Right cardiac atrium (tissue), 5 donors: ENCODE measurements around the gene UBR2. TPM values are rescaled to one million over a fixed set of nuclear protein-coding genes. Genes with fewer than 3 reads are reported as not detected.
A peak's percentile ranks its signal among the peaks of the same experiment; 100 is the strongest.

Experiments used
- ATAC-seq, 2 donors: fragments of 200-7000 bp; cut with Tn5 transposase; one replicate each; pipeline versions ENCODE4 v1.8.0 to v1.9.1; 2020; ENCODE audit warnings: moderate library complexity in 2 of 2, mild to moderate bottlenecking in 1 of 2
- DNase-seq, 3 donors: peaks; one replicate each; pipeline ENCODE4 v3.0.0-alpha.2; 2020
- H3K27ac ChIP-seq: one replicate; pipeline ENCODE4 v1.5.1; 2013; ENCODE audit warnings: mild to moderate bottlenecking, low read length, control low read depth, moderate library complexity
- H3K27me3 ChIP-seq: one replicate; pipeline ENCODE4 v1.6.1; 2013; ENCODE audit not compliant: control insufficient read depth, insufficient read depth
- H3K4me1 ChIP-seq: one replicate; pipeline ENCODE4 v1.6.1; 2013; ENCODE audit warnings: low read length; ENCODE audit not compliant: control insufficient read depth, insufficient read depth
- H3K4me3 ChIP-seq: one replicate; pipeline ENCODE4 v1.5.1; 2013; ENCODE audit warnings: low read length, control low read depth
- H3K9me3 ChIP-seq: one replicate; pipeline ENCODE4 v1.6.1; 2013; ENCODE audit warnings: low read length; ENCODE audit not compliant: control insufficient read depth
- WGBS: extraction: QIAGEN DNeasy Blood & Tissue Kit; methylation state at CpG from one replicate; pipeline ENCODE4 v1.1.7; 2013; 5-methylcytosine and 5-hydroxymethylcytosine counted together
- intact Hi-C, 4 donors: fragments of 100-400 bp; cut with DNase I; formaldehyde crosslinking; loops; one replicate each; pipeline versions ENCODE4 v1.11.0 to v1.14.0; 2022 to 2023
- long read RNA-seq, 4 donors: library from polyadenylated mRNA; unstranded; transcript quantifications; one replicate each; pipeline ENCODE4 v2.0.0, GENCODE V29; 2020 to 2021
- polyA plus RNA-seq: library from polyadenylated mRNA; stranded (reverse); fragments of 200-250 nt; gene quantifications from one replicate; pipeline ENCODE4 v1.2.3, GENCODE V29; 2013
- total RNA-seq, 4 donors: library from RNA; stranded (reverse); fragmentation: NEBNext Ultra II Directional; extraction: Animal tissue kit (Norgen Biotek cat#: 25700); gene quantifications; one replicate each; pipeline ENCODE4 v1.2.1, GENCODE V29; 2021
- donor health status: healthy with polysubstance abuse.
- donor health status: DM: no; HTN: yes; CAD: no.
- donor health status: DM: no; HTN: no; CAD: no.
- donor health status: DM: no; HTN: yes; CAD: no; lungs with severe emphysema.
- donor health status: DM: yes; HTN: yes; CAD: no.

UBR2 gene
- total RNA-seq: 10 to 100 TPM; 25.0 to 31.5 (median 29.6) TPM
- polyA plus RNA-seq: 11.5 TPM
- long read RNA-seq, donor 1, full-length matches to known transcripts: 8 of 30 reads
- long read RNA-seq, donor 1, partial matches to known transcripts: 13 of 30 reads
- long read RNA-seq, donor 1, other reads (novel, unspliced or antisense): 9 of 30 reads
- long read RNA-seq, donor 2, full-length matches to known transcripts: 5 of 7 reads
- long read RNA-seq, donor 2, partial matches to known transcripts: 1 of 7 reads
- long read RNA-seq, donor 2, other reads (novel, unspliced or antisense): 1 of 7 reads
- long read RNA-seq, donor 3, full-length matches to known transcripts: 10 of 53 reads
- long read RNA-seq, donor 3, partial matches to known transcripts: 31 of 53 reads
- long read RNA-seq, donor 3, other reads (novel, unspliced or antisense): 12 of 53 reads
- long read RNA-seq, donor 4, full-length matches to known transcripts: 7 of 14 reads
- long read RNA-seq, donor 4, partial matches to known transcripts: 4 of 14 reads
- long read RNA-seq, donor 4, other reads (novel, unspliced or antisense): 3 of 14 reads

DNA sequence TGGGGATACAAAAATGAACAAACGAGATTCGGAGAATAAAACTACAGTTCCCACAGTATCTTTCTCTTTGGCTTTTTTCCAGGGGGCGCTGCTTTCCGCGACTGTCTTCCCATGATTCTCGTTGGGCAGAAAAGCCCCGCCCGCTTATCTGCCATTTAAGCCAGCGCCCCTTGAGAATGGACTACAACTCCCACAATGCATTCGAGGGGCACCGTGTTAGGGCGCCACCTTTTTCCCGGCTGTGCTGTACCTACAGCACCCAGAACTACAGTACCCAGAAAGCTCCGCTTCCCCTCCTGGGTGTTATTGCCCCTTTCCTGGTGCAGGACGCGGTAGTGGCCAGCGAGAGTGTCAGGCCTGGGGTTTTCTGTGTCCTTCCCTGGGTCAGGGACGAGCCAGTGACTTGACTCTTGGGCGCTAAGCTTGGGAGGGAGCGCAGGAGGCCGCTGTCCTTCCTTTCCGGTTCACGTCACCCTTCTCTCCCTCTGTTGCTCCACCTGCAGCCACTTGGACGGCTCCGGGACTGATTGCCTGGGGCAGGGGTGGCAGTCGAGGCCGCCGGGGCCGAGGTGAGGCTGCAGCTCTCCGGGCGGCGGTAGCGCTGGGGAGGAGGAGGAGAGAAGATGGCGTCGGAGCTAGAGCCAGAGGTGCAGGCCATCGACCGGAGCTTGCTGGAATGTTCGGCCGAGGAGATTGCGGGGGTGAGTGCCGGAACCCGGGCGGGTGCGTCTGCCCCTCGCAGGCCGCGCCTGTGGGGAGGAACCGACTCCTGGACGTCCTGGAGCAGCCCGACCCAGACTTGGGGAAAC is at the start of gene UBR2:
UBR2 (plus strand) TSS at position 333 of the 809 bp plus-strand sequence; CDS start at position 624, 291 bp downstream.
- Histone ChIP-seq H3K4me3 (peak within 1 kb of the TSS; percentile 75), H3K27me3 (no peaks in the 10 kb centered on the region), H3K27ac (peak within 1 kb of the TSS; percentile 91), H3K9me3 (no peaks in the 10 kb centered on the region), H3K4me1 (no peaks in the 10 kb centered on the region)
- DNase-seq (peak; percentile 97 to 98 (median 97)), ATAC-seq (peak; percentile 98)
- intact Hi-C loops: no loop called here
- WGBS: under 1% methylated on average over 50 of the region's 50 CpGs

DNA sequence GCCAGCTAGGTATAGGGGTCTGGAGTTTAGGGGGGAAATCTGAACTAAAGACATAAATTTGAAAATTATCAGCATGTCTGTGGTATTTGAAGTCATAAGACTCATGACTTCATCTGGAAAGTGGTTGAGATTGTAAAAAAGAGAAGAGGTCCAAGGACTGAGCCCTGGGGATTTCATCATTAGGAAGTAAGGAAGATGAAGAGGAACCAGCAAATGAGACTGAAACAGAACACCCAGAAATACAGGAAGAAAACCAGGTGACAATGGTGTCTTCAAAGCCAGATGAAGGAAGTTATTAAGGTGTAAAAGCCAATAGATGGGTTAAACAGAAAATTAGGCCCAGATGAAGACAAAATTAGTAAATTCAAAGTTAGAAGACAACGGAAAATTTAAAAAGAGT is 49.1 kb upstream of the UBR2 start:
- Histone ChIP-seq H3K27me3 (no peaks in the 10 kb centered on the region), H3K4me3 (no peak overlapping the region), H3K27ac (no peak overlapping the region), H3K9me3 (no peaks in the 10 kb centered on the region), H3K4me1 (no peaks in the 10 kb centered on the region)
- ATAC-seq (no peak), DNase-seq (no peak)
- WGBS: 93% methylated on average over 1 of the region's 1 CpG
- intact Hi-C loops: no loop called here

DNA sequence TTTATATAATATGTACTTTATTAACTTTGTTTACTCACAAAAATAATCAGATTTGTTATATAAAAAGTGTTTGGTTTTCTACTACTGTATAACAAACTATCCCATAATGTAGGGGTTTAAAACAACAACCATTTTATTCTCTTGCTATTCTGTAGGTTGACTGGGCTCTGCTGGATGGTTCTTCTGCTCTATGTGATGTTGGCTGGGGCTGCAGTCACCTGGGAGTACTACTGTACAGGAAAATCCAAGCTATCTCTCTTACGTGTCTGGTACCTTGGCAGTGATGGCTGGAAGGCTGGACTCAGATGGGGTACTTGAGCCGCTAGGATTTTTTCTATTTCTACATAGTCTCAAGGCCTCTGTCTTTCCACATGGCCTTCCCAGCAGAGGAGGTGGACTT is 44.0 kb upstream of the UBR2 start:
- no peak for ATAC-seq
- 98% methylated on average over 2 of the region's 2 CpGs for WGBS

DNA sequence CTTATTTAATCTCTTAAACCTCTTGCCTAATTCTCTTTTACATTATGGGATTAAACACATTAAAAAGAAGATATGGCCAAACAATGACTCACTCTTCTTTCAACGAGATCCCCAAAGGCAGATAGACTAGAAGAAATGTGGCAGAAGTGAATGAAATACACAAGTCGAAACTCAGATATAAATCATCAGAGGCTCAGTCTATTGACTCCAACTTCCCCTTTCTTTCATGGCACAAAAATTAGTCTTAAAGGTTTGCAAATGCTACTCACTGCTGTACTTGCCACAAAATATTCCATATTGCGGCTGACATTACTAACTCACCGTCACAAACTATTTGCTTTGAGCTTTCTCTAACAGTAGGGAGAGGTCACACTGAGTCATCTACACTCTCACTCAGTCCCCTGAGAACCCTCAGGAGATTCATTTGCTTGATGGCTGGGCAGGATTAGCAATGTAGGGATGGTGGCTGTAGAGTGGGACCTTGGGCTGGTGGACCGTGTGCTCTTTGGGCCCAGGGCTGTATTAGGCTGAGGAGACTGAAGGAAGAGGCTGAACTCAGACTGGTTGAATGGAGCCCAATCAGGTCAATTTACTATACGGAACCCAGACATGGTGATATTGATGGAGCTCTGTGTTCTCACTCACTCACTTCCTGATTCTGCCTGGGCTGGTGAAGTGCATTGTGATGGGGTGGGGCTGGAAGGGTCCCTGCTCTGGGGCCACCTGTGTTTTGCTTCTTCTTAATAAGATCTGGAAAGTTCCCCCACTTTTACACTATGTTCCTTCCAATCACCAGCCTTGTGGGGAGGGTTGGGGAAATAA is 42.8 kb upstream of the UBR2 start:
- H3K9me3 ChIP-seq: no peaks in the 10 kb centered on the region
- ATAC-seq (no peak), DNase-seq (no peak)
- no peaks in the 10 kb centered on the region for H3K27me3 ChIP-seq
- H3K27ac ChIP-seq: no peak overlapping the region
- intact Hi-C loops: no loop called here
- no peak overlapping the region for H3K4me3 ChIP-seq
- 78% methylated on average over 6 of the region's 6 CpGs for WGBS
- H3K4me1 ChIP-seq: no peaks in the 10 kb centered on the region

More for the DNA sequence above, 44.0 kb upstream of the UBR2 start:
- no peak overlapping the region for H3K4me3 ChIP-seq
- DNase-seq: no peak
- no peaks in the 10 kb centered on the region for H3K27me3 ChIP-seq
- H3K27ac ChIP-seq: no peak overlapping the region
- intact Hi-C loops: no loop called here
- H3K4me1 ChIP-seq: no peaks in the 10 kb centered on the region
- H3K9me3 ChIP-seq: no peaks in the 10 kb centered on the region

DNA sequence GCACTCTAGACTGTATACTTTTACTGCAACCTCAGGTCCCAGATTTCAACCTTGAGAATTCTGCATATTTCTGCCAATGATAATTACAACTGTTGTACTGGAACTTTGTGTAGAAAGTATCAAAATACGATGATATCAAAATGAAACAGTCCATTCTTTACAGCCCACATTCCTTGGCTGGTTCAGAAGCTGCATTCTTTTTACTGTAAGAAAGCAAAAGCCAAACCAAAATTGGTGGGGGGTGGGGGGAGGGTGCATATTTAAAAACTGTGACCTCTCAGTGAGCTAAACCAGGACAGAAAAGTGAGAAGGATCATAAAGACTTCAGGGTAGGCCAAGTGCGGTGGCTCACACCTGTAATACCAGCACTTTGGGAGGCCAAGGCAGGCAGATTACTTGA is 41.8 kb upstream of the UBR2 start:
- intact Hi-C loops: no loop called here
- ATAC-seq (no peak), DNase-seq (no peak)
- Histone ChIP-seq H3K27me3 (no peaks in the 10 kb centered on the region), H3K4me3 (no peak overlapping the region), H3K27ac (no peak overlapping the region), H3K9me3 (no peaks in the 10 kb centered on the region), H3K4me1 (no peaks in the 10 kb centered on the region)
- 76% methylated on average over 2 of the region's 2 CpGs for WGBS

DNA sequence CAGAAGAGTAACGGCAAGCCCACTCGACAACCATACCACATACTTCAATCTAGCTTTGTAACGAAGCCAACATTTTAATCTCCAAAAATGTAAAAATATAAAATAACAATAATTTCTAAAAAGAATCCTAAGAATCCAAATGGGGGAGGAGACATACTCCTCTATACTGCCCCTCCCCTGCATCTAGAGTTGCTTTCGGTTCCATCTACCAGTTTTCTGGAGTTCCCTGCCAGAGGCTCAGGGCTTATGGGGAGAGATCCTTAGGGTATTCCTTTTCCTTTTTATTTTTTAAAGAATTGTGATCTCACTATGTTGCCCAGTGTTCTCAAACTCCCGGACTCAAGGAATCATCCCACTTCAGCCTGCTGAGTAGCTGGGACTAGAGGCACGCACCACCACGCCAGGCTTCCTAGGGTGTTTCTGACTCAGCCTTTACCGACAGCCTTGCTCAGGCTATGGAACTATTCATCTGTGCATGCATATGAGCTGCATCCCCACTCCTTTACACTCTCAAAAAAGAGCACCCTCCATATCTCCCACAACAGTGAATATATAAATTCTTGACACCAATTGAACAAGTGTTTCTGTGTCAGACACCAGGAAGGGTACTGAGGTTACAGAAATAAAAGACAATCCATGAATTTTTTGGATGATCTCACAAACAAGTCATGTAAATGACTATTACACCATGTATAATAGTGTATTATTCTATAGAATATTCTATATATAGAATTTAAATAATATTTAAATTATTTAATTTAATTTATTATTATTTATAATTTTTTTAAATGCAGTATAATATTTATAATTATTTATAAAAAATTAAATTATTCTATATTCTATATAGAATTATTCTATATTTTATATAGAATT is 40.7 kb upstream of the UBR2 start:
- Histone ChIP-seq H3K27ac (no peak overlapping the region), H3K4me3 (no peak overlapping the region), H3K4me1 (no peaks in the 10 kb centered on the region), H3K27me3 (no peaks in the 10 kb centered on the region), H3K9me3 (no peaks in the 10 kb centered on the region)
- DNase-seq (no peak), ATAC-seq (no peak)
- 84% methylated on average over 8 of the region's 8 CpGs for WGBS
- intact Hi-C loops: no loop called here

DNA sequence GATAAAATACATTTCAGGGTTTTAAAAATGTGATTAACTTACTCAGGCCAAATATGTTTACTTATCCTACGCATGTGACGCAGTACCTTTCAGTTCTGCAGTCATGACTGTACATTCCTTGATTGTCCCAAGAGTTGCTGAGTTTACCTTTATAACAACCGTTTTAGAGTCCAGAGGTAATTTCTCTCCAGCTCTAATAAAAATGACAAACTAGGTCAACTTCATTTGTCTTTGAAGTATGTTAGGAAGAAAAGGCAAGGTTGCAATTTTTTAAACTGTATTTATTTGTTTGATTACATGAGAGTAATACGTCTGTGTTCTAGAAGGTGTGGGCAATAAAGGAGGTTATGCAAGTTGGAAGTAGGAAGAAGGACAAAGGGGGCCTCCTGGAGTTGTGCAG is 38.6 kb upstream of the UBR2 start:
- ATAC-seq: no peak
- no peaks in the 10 kb centered on the region for H3K4me1 ChIP-seq
- intact Hi-C loops: no loop called here

DNA sequence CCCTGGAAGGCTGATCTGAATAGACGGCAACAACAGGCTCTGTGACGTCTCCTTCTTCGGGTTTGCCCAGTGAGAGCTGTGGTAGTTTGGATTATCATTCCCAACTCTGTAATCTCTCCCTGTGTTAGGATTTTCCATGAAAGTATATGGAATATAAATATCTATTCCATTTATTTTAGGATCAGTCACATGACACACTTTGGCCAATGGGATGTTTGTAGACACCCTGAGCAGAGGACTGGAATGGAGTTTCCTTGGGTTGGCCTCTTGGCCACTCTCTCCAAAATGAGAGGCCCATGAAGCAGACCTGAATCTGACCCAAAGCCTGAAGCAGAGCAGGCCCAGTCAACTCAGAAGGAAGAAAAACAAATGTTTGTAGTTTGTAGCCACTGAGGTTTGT is 37.2 kb upstream of the UBR2 start:
- no peak overlapping the region for H3K4me3 ChIP-seq
- intact Hi-C loops: no loop called here
- no peak for DNase-seq
- no peaks in the 10 kb centered on the region for H3K9me3 ChIP-seq
- no peak for ATAC-seq
- WGBS: 97% methylated on average over 3 of the region's 3 CpGs
- no peak overlapping the region for H3K27ac ChIP-seq
- H3K27me3 ChIP-seq: no peaks in the 10 kb centered on the region
- H3K4me1 ChIP-seq: peaks cover 2% of the 10 kb centered on the region

More for the DNA sequence above, 38.6 kb upstream of the UBR2 start:
- no peaks in the 10 kb centered on the region for H3K27me3 ChIP-seq
- 90% methylated on average over 4 of the region's 4 CpGs for WGBS
- no peak overlapping the region for H3K27ac ChIP-seq
- no peak overlapping the region for H3K4me3 ChIP-seq
- no peak for DNase-seq
- no peaks in the 10 kb centered on the region for H3K9me3 ChIP-seq

DNA sequence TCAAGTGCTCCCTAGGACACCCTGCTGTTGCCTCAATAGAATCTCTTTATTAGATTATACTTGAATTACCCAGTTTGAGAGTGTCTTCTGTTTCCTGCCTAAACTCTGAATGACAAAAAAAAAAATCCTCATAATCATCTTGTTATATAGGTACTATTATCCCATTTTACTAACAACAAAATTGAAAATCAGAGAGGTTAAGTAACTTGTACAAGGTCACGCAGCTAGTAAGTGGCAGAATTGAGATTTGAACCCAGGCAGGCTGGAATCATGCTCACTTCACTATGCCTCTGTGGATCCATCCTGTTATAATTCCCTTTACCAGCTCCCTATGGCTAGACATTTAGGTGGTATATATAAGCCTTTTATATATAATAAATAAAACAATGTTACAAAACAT is 36.6 kb upstream of the UBR2 start:
- Histone ChIP-seq H3K9me3 (no peaks in the 10 kb centered on the region), H3K4me3 (no peak overlapping the region), H3K27ac (no peak overlapping the region), H3K4me1 (peaks cover 2% of the 10 kb centered on the region), H3K27me3 (no peaks in the 10 kb centered on the region)
- 98% methylated on average over 1 of the region's 1 CpG for WGBS
- DNase-seq (no peak), ATAC-seq (no peak)
- intact Hi-C loops: no loop called here

DNA sequence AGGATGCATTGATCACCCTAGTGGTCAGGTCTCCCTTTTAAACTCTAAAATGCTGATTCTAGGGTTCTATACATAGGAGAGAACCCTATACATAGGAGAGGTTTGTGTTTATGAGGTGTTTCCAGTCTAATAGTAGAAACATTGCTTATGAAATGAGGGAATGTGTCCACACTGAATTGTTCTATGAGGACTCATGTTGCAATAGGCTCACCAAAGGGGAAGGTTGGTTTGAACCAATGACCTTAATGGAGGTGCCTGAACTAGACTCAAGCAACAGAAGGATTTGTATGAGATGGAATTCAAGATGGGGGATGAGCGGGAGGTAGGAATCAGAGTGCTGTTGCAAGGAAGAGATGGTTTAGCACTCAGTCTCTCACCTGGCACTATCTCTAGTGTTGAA is 33.5 kb upstream of the UBR2 start:
- intact Hi-C loops: loop anchor here in 3 of 4 donors (10.0 kb wide), 2 partner anchors 265 to 285 kb away; no protein-coding TSS in a partner anchor
- no peak for DNase-seq

More for the DNA sequence above, 33.5 kb upstream of the UBR2 start:
- H3K4me1 ChIP-seq: peaks cover 2% of the 10 kb centered on the region
- 96% methylated on average over 1 of the region's 1 CpG for WGBS
- no peaks in the 10 kb centered on the region for H3K9me3 ChIP-seq
- H3K27me3 ChIP-seq: no peaks in the 10 kb centered on the region
- ATAC-seq: no peak
- H3K27ac ChIP-seq: no peak overlapping the region
- no peak overlapping the region for H3K4me3 ChIP-seq
